ENCODE measurements around the gene KCNN3.
A peak's percentile ranks its signal among the peaks of the same experiment; 100 is the strongest.

Gene KCNN3

DNA sequence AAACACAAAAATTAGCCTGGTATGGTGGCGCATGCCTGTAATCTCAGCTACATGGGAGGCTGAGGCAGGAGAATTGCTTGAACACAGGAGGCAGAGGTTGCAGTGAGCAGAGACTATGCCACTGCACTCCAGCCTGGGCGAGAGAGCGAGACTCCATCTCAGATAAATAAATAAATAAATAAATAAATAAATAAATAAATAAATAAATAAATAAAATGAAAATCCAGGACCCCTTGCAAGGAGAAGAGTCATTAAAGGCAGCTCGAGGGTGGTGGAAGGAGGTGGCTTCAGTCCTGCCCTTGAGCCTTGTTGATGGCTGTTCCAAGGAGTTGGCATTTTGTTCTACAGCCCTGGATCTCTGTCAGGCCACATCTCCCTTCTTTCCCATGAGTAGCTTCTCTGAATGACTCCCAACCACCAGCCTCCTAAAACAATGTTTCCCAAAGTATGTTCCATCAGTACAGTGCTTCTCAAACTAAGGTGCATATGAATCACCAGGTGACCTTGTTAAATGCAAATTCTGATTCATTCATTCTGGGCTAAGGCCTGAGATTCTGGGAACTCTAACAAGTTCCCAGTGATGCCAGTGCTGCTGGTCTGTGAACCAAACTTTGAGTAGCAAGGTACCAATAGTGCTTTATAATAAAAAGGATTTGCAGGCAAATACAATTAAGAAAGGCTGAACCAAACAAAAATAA, 99.0 kb downstream of the KCNN3 start:
- DNase-seq (ENCODE audit: insufficient read length, low spot score), result no peak
- no peak for TF ChIP-seq POLR2A (IDR thresholded peaks at IDR 0.05; ENCODE audit: low read depth, low read length)
- FAIRE-seq, result no peak

GRCh38 chr1:154769193-154769895, 100.7 kb downstream of the KCNN3 start:
- FAIRE-seq (no peak), DNase-seq (ENCODE audit: insufficient read length, low spot score) (no peak)
- TF ChIP-seq POLR2A (IDR thresholded peaks at IDR 0.05; ENCODE audit: low read depth, low read length), result no peak

- FAIRE-seq, result no peak
- no peak for TF ChIP-seq POLR2A (IDR thresholded peaks at IDR 0.05; ENCODE audit: low read depth, low read length)
- no peak for DNase-seq (ENCODE audit: insufficient read length, low spot score)
Measured at GRCh38 chr1:154768456-154769125, 101.5 kb downstream of the KCNN3 start.

- TF ChIP-seq POLR2A (IDR thresholded peaks at IDR 0.05; ENCODE audit: low read depth, low read length), result no peak
- DNase-seq (ENCODE audit: insufficient read length, low spot score) (no peak), FAIRE-seq (no peak)
Measured at GRCh38 chr1:154767315-154768240, 102.5 kb downstream of the KCNN3 start.

- FAIRE-seq (no peak), DNase-seq (ENCODE audit: insufficient read length, low spot score) (peak; percentile 60)
- no peak for TF ChIP-seq POLR2A (IDR thresholded peaks at IDR 0.05; ENCODE audit: low read depth, low read length)
Measured at GRCh38 chr1:154765970-154766369, 104.1 kb downstream of the KCNN3 start.

GRCh38 chr1:154764773-154765172, 105.3 kb downstream of the KCNN3 start:
- FAIRE-seq (no peak), DNase-seq (ENCODE audit: insufficient read length, low spot score) (no peak)
- no peak for TF ChIP-seq POLR2A (IDR thresholded peaks at IDR 0.05; ENCODE audit: low read depth, low read length)

DNA sequence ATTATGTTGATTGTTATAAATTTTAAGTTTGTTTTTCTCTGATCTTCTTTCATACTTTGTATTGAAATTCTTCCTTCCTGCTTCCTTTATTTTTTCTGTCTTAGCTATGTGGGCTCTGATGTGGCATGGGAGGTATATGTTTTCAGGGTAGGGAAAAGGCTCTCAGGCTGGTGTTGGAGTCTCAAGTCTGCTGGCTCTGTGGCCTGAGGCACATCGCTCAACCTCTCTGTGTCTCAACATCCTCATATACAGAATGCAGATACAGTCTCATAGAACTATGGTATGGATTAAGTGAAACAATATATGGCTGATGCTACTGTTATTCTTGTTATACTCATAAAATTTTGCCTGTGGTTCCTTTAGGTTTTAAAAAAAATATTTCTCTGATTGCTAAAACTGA, 105.9 kb downstream of the KCNN3 start:
- no peak for TF ChIP-seq POLR2A (IDR thresholded peaks at IDR 0.05; ENCODE audit: low read depth, low read length)
- DNase-seq (ENCODE audit: insufficient read length, low spot score), result no peak
- no peak for FAIRE-seq

- no peak for FAIRE-seq
- no peak for TF ChIP-seq POLR2A (IDR thresholded peaks at IDR 0.05; ENCODE audit: low read depth, low read length)
- no peak for DNase-seq (ENCODE audit: insufficient read length, low spot score)
Measured at GRCh38 chr1:154760469-154760933, 109.6 kb downstream of the KCNN3 start.

GRCh38 chr1:154759793-154760192, 110.3 kb downstream of the KCNN3 start:
- no peak for FAIRE-seq
- TF ChIP-seq POLR2A (IDR thresholded peaks at IDR 0.05; ENCODE audit: low read depth, low read length), result no peak
- DNase-seq (ENCODE audit: insufficient read length, low spot score), result no peak

GRCh38 chr1:154759196-154759595, 110.9 kb downstream of the KCNN3 start:
- no peak for FAIRE-seq
- TF ChIP-seq POLR2A (IDR thresholded peaks at IDR 0.05; ENCODE audit: low read depth, low read length), result no peak
- no peak for DNase-seq (ENCODE audit: insufficient read length, low spot score)

DNA sequence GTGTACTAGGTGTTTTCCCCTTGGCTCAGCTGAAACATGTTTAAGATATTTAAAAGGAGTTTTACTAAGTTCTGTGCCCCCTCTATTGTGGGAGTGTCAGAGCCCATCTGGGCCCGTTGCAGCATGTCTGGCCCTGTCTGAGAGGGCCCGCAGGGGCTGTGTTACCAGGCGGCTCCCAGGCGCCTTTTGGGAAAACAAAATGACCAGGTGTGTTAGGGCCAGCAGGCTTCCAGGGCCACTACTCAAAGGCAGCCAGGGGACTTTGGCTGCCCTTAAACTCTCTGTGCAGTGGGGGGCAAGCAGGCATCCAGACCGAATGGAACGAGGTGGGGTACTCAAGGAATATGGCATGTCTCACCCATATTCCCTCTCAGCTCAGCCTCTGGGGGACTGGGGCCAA, 111.7 kb downstream of the KCNN3 start:
- FAIRE-seq, result no peak
- TF ChIP-seq POLR2A (IDR thresholded peaks at IDR 0.05; ENCODE audit: low read depth, low read length), result no peak
- DNase-seq (ENCODE audit: insufficient read length, low spot score), result no peak

DNA sequence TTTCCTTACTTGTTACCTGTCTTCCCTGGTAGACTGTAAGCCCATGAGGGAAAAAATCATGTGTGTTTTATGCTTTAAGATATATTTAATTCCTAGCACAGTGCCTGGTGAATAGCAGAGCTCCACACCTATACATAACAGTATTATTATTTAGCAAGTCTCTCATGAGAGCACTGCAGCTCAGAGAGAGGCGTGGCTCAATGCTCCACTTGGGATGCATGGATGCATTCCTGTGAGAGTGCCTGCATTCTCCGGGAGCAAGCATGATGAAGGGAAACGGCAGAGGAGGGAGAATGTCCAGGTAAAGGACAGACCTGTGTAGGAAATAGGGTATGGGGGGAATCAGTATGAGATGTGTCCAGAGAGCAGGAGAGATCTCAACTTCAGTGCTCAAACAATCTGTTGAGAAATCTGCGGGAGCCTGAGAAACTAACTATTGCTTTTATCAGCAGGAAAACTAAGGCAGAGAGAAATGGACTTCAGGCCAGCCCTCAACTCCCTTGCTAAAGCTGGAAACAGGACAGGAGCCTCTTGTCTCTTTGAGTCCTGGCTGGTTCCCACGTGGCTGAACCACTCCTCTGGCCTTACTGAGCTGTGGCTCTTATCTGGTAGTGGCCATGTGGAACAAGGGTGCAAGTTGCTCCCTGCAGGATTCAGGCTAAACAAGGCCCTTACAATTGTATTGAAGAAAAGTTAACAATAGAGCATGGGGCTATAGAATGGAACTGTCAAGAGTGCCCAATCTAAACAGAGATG, 113.1 kb downstream of the KCNN3 start:
- no peak for TF ChIP-seq POLR2A (IDR thresholded peaks at IDR 0.05; ENCODE audit: low read depth, low read length)
- no peak for DNase-seq (ENCODE audit: insufficient read length, low spot score)
- no peak for FAIRE-seq

Measured in H54 (cell line).